HG03025 (cell line): ENCODE data around the gene FOXJ3.

Source experiments
- ATAC-seq: cut with Tn5 transposase; IDR thresholded peaks from one replicate; pipeline ENCODE4 v1.9.1; 2021; ENCODE audit warnings: mild to moderate bottlenecking, moderate library complexity; ENCODE audit not compliant: unreplicated experiment, low FRiP score

FOXJ3 gene

DNA sequence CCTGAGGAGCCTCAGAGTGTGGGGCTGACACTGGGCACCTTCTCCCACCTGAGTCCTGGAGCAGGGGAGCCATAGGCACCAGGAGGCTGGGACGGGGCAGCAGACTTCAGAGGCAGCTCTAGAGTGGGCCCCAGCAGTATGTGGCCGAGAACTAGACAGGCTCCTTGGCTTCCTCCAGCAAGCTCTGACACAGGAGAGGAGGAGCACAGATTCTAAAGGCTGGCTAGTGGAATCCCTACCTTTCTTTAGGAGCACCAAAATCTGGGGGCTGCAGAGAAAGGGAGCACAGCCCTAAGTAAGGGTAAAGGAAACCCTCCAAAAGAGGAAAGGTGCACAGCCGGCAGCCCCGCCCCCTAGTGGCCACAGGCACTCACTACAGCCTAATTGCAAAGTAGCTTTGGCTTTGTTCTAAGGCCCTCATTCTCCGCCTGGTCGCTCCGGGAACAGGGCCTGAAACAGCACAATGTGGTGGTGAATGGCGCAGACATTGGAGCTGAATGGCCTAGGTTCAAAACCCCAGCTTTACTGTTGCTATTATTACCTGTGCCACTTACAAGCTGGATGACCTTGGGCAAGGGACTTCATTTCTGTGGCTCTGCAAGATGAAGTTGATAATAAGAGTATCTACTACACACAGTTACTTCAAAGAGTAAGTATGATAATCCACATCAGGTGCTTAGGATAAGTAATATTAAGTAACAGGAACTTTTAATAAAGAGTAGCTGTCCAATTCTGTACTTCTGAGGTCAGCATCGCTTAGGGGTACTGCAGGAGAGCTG lies 161.7 kb downstream of the FOXJ3 start:
- ATAC-seq: no peak

- ATAC-seq: no peak
These were observed 162.5 kb downstream of the FOXJ3 start for GRCh38 chr1:42172381-42173133.

DNA sequence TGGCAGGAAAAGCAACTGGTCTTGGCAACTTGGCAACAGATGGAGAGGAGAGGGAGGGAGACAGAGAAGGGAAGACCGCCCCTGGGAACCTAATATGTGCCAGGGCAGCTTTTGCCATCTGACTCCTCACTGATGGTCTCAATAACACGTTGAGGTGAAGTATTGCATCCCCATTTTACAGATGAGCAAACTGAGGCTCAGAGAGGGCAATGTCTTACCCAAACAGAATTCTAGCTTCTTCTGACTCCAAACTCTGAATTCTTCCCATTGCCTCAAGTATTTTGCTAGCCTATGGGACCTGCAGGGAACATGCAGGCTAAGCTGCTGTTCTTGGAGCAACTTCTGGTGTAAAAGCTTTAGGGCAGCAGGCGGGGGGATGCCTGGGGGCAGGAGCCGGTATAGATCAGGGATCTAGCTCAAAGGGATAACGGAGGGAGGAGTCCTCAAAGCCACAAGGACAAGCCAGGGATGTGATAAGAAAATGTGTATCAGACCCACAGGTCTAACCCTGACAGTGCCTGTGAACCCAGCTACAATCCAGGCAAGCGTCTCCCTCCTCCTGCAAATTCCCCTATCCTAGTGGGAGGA lies 163.3 kb downstream of the FOXJ3 start:
- no peak for ATAC-seq

DNA sequence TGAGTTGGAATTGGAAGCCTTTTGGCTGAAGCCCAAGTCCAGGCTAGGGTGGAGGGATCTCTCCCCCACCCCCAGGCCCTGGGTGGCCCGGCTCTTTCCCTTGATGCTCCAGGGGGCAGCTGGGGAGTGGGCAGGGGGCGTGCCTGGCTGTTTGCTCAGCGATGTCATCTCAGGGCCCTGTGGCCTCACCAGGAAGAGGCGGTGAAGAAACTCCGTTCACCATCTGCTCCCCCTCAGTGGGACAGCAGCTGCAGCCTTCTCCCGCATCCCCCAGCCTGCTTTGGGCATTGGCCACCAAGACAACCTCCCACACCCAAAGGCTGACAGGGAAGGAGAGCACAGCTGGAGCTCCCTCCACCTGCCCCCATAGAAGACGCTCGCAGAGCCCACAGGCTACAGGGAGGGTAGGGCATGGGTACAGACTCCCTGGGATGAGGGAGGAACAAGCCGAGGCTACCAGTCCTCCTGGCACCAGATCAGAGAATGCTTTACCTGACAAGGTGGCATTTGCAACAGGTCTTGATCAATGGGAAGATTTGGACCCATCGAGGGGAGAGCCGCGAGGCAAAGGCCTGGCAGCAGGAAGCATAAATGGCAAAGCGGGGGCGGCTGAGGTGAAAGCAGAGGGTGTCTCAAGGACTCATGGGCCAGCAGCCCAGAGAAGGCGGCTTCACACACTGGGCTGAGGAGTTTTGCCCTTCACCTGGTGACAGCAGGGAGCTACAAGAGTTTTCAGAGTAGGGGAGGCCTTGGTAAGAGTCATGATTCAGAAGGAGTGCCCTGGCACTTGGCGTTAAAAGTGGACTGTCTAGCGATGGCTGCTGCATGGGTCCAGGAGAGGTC lies 164.0 kb downstream of the FOXJ3 start:
- ATAC-seq: no peak

DNA sequence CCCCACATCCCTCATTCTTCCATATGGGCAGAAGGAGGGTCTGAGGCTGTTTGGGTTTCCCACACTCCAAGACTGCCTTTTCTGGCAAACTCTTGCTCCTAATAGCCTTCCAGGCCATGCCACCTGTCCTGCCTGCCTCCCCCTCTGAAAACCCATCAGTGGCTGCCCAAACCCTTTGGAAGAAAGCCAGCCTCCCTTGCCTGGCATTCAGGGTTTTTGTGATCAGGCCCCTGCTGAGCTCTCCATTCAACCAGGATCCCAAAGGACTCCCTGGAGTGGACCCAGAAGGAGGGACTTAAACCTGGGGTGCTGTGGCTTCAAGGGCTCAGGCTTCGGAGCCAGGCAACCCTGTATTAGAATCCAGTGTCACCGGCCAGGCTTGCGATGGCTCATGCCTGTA lies 166.3 kb downstream of the FOXJ3 start:
- ATAC-seq: no peak

GRCh38 chr1:42168391-42168670 lies 166.7 kb downstream of the FOXJ3 start:
- ATAC-seq: no peak

- ATAC-seq: no peak
These were observed 167.2 kb downstream of the FOXJ3 start for GRCh38 chr1:42167611-42168390.

- ATAC-seq: no peak
These were observed 169.4 kb downstream of the FOXJ3 start for GRCh38 chr1:42165511-42166210.

GRCh38 chr1:42164551-42165420 lies 170.2 kb downstream of the FOXJ3 start, which contains the start of gene GUCA2A:
GUCA2A (minus strand) TSS chr1:42164745; CDS start chr1:42164712, 33 bp downstream.
- ATAC-seq: no peak

- ATAC-seq: no peak
These were observed 171.2 kb downstream of the FOXJ3 start for GRCh38 chr1:42163536-42164503.

DNA sequence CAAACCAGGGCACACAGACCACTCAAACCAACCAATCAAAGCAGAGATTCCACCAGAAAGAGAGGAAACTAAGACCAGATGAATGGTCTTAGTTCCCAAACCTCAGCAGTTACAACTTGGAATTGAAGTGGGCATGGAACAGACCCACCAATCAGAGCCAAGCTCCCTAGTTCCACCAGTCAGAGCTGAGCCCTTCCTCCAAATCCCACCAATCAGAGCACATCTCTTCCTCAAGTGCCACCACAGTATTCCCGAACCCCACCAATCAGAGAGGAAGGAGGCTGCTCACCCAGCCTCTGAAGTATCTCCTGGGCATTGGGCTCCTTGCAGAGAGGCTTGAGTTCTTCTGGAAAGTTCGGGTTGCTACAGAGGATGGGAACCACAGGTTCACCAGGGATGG lies 171.9 kb downstream of the FOXJ3 start:
- ATAC-seq: no peak

GRCh38 chr1:42162181-42162580 lies 172.9 kb downstream of the FOXJ3 start:
- ATAC-seq: no peak

DNA sequence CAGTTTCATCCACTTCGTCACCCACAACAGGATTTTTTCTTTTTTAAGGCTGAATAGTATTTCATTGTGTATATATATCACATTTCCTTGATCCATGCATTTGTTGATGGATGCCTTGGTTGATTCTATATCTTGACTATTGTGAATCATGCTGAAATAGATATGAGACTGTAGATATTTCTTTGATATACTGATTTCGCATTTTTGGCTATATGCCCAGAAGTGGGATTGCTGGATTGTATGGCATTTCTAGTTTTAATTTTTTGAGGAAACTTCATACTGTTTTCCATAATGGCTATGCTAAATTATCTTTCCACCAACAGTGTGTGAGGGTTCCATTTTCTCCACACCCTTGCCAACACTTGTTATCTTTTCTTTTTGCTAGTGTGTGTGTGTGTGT lies 176.8 kb downstream of the FOXJ3 start:
- ATAC-seq: no peak

DNA sequence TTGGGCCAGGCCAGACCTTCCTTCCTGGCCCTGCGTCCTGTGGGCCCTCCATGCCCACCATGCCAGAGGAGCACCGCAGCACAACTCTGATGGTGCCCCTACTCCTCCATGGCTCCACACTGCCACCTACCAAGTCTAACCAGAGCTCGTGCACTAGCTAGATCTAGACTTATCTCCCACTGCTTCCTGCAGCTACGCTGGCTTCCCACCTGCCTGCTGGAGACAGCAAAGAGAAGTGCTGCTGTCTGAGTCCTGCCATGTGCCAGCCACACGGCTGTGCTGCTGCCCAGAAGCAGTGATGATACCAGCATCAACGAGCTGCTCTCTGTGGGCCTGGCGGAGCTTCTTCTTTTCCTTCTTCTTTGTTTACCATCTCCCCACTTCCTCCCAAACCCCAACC lies 177.4 kb downstream of the FOXJ3 start:
- ATAC-seq: no peak

DNA sequence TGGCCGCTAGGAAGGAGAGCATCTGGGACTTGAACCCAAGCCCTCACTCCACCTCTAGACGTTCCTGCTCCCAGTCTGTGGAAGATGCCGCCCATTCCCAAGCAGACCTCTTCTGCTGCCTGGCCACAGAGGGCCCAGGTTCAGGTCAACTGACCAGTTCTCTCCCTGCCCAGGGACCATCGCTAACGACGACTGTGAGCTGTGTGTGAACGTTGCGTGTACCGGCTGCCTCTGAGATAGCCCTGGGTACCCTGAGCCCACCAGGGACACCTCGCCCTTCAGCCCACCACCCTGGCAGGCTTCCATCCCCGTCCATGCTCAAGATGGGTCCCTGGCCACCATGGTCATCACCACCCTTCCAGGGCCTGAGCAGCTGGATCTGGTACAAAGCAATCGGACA lies 179.7 kb downstream of the FOXJ3 start:
- no peak for ATAC-seq

- no peak for ATAC-seq
These were observed 180.3 kb downstream of the FOXJ3 start for GRCh38 chr1:42154685-42155084.

DNA sequence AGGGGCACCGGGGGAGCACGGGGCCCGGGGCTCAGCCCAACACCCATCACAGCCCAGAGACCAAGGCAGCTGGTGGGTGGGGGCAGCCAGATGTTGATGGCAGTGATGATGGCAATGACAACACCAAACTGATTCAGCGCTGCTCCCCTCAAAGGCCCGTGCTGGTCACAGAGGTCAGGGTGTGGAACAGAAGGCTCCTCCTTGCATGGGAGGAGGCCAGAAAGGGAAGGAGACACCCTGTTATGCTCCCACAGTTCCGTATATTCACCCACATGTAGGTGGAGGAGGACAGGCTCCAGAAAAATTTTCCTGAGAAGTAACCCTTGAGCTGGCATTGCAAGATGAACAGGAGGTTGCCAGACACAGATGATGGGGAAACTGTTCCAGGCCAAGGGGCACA lies 181.4 kb downstream of the FOXJ3 start:
- no peak for ATAC-seq
